ENCODE data around the gene CASKIN2.
"Not testable (repeated sequence)": the region's sequence is repeated elsewhere in the genome, so short reads cannot be mapped to it uniquely, and the experiment has no call there.

The CASKIN2 gene

DNA sequence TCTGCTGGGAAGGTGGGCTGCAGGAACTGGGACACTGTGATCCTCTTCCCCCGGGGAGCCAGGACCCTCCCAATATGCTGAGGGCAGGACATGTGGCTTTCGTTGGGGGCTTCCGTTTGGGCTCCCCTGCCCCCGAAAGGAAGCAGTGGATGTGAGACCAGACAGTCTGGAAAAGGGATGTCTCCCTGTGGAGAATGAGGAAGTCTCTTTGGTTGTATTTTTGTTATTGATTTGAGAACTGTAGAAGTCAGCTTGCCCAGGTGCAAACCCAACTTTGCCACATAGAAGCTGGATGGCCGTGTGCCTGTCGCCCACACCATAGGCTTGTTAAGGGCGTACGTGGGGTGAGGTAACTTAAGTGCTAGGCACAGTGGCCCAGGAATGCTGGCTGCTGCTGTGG lies 28.9 kb upstream of the CASKIN2 start:
- DNase-seq, result no peak

DNA sequence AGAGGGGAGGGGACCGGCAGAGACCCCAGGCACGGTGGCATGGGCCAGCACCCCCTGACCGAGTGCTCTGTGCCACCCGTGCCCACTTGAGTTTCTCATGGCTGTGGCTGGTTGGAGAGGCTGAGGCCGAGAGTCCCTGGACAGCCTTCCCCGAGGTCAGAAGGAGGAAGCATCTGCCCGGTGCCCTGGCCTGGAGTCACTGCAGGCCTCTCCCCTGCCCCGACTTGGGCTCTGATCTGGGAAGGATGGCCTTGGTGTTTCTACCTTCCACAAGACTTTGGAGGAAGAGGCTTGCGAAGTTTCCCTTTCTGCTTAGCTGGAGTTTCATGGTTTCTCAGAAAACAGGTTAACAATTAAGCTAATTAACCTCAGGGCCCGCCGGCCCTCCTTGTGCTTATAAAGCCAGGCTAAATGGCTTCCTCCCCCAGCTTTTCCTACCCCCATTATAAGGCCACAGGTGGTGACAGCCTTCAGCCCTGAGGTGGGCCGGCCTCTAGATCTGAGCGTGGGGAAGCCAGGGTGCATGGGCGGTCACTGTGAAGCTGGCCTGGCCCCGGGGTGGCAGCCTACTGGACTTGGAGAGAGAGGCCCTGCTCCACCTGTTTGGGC lies 27.5 kb upstream of the CASKIN2 start:
- no peak for DNase-seq

DNA sequence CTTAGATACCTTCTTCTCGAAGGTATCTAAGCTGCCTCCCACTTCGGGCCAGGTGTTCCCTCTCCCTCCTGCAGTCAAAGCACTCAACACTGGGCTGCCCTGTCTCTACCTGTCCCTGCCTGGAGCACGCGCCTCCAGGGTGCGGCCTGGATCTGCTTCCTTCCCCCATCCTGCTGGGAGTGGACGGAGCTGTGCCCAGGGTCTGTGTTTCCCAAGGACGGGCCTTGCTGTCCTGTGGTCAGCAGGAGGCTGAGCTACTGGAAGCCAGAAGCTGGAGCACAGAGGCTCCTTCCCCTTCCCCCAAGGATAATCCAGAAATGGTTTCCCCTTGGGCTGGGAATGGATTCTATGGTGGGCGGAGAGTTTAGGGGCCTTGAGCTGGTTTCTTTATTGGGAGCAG lies 26.9 kb upstream of the CASKIN2 start:
- no peak for DNase-seq

DNA sequence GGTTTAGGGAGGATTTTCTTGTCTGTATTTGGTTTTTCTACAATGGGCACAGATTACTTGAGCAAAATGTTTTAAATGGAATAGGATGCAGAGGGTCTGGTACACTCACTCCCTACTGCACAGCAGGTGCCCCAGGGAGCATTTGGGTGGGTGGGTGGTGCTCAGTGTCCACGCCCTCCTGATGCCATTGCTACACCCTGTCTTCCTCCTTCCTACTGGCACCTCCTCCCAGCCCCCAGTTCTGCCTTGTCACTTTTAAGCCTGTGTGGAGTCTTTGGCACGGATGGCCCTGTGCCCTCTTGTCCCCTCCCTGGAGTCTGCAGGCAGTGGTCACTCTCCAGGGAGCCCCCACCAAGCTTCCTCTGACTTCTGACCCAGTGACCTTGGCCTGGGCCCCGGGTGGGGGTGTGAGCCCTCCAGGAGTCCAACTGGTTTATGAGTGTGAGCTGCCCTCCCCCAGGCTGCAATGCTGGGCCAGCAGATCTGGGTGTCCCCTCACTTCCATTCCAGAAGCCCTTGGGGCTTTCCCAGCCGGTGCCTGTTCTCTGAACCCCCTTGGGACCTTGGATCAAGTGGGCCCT lies 25.7 kb upstream of the CASKIN2 start:
- DNase-seq, result no peak

DNA sequence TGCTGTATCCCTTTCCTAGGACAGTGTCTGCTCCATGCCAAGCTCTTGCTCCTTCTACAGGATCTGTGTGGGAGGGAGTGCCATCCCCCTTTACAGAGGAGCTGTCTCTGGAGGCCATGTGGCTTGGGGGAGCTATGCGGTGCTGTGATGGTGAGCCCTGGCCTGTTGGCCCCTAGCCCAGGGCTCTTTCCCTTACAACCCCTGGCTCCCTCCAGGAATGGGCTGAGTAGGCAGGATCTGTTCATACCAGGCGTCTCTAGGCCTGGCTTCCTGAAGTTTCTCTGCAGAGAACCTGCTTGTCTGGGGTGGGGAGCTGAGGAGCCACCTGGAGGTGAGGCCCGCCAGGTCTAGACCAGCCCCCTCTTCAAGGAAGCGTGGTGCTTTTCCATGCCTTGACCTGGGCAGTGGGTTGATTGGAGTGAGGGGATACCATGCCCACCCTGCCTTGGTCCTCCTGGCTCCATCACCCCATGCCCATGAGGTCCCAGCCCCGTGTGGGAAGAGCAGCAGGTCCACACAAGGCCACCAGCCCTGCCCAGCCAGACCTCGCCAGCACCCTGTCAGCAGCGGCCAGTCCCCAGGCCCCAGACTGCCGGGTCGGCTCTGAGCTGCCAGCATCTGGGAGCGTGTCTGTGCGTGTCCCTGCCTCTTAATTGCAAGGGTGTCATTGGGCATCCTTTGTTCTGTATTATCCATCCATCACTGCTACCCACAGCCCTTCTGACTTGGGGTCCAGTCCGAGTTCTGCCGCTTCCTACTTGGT lies 24.8 kb upstream of the CASKIN2 start:
- no peak for DNase-seq

DNA sequence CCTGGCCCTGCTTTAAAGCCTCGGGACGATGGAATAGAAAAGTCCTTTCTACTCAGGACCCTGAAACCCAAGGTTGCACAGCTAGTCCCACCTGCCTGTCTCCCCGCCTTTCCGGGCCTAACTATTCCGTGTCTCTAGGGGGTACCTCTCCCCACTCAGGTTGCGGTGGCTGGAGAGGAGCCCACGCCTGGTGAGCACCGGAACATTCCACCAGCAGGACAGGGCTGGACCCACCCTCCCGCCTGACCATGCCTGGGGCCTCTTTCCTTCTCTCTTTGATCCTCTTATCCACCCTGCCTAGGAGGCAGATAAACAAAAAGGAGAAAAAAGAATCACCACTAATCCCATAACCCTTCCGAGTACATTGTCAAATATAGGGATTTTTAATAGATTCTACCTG lies 21.0 kb upstream of the CASKIN2 start:
- DNase-seq, result no peak

DNA sequence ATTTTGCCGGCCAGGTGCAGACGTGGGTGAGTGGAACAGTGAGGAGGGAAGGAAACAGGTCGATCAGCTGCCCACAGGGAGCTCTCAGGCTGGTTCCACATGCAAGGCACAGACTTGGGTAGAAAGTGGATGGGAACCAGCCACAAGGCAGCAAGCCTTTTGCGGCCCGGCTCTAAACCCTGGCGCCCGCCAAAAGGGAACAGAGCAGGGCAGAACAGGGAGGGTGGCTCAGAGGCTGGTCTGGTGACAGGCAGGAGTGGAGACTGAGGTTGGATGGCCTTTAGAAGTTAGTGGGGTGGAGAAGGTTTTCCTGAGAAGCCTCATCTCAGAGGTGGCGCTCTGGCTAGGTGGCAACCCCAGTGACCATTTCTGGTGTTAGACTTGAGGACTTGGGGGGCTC lies 20.5 kb upstream of the CASKIN2 start:
- no peak for DNase-seq

DNA sequence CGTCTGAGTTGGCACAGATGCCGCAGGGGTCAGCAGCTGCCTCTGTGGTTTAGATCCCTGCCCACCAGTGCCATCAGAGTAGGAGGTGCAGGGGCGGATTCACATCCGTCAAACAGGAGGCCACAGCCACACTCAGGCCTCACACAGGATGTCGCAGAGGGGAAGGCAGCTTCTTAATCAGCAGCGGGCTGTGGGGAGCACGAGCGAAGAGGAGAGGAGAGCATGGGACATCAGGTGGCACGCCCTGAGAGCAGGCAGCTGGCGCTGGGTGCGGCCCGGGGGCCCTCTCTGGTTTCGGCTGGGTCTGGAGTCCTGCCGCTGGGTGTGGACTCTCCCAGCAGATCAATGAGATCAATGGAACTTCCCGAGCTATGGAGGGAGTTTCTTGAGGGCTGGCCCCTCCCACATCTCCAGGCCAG lies 19.8 kb upstream of the CASKIN2 start:
- peak in 2 of 4 experiments; percentile 17 to 24 for DNase-seq

DNA sequence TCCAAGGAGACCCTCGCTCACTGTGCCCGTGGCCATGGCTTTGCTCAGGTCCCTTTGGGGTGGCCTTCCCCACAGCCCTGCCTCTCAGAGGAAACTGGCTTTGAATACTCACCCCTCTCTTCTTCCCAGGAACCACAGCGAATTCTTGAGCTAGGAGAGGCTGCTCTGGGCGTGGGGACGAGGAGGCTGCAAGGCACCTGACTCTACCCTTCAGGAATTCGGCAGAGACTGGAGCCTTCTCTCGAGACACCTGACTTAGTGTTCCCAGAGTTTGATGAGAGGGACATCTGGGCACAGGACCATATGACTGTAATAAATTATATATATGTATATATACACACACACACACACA lies 16.4 kb upstream of the CASKIN2 start:
- no peak for DNase-seq

DNA sequence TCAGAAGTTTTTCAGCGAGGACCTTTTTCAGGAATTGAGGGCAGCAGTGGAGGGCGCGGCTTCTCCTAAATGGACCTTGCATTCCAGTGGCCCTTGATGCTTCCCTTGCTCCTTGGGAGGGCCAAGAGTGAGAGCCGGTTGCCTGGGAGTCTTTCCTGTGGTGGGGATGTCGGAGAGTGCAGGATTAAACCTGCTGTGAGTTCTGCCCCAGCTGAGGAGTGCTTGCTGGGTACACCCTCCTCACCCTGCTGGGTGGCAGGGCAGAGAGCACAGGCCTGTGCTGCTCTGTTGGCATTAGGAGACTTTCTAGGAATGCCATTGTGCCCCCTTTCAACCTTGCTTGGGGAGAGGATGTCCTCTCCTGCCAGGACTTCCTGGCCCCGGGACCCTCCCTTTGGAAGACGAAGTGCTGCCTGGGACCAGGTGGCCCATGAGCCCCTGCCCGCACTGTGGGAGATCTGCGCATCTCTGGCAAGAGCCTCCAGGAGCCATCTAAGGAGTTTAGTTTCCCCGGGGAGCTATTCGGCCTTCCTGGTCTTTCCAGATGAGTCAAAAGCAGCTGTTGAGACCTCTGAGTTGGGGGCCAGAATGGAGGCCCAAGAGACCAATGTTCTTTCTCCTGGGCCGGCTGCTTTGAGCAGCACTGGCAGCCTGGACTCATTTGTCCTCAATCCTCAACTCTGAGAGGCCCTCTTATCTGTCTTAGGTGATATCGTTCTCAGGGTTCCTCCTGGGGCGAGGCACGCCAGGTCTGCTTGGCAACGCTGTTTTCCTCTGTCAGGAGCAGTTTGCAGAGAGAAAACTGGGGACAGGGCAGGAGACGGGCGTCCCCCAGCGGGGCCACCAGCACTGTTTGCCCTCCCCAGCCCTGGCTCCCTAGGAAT lies 15.7 kb upstream of the CASKIN2 start:
- DNase-seq, result no peak

DNA sequence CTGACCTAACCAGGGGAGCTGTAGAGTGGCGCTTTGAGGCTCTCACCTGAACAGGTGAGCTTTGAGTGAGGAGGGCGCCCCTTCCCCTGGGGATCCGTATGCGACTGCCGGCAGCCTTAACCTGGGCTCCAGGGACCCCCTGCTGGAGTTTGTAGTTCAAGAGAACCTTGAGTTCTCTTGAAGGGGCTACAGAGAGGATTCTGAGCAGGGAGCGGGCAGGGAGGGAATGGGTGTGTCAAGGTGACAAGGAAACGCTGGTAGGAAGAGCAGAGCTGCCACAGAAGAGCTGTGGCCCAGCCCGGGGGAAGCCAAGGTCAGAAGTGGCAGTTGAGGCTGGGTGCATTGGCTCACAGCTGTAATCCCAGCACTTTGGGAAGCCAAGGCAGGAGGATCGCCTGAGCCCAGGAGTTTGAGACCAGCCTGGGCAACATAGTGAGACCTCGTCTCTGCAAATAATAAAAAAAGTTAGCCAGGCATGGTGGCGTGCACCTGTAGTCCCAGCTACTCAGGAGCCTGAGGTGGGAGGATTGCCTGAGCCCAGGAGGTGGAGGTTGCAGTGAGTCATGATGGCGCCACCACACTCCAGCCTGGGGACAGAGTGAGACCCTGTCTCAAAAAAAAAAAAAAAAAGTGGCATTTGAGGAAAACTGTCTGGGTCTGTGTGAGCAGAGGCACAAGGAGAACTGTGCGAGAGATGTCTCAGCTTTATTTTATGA lies 11.4 kb upstream of the CASKIN2 start:
- no peak for DNase-seq

DNA sequence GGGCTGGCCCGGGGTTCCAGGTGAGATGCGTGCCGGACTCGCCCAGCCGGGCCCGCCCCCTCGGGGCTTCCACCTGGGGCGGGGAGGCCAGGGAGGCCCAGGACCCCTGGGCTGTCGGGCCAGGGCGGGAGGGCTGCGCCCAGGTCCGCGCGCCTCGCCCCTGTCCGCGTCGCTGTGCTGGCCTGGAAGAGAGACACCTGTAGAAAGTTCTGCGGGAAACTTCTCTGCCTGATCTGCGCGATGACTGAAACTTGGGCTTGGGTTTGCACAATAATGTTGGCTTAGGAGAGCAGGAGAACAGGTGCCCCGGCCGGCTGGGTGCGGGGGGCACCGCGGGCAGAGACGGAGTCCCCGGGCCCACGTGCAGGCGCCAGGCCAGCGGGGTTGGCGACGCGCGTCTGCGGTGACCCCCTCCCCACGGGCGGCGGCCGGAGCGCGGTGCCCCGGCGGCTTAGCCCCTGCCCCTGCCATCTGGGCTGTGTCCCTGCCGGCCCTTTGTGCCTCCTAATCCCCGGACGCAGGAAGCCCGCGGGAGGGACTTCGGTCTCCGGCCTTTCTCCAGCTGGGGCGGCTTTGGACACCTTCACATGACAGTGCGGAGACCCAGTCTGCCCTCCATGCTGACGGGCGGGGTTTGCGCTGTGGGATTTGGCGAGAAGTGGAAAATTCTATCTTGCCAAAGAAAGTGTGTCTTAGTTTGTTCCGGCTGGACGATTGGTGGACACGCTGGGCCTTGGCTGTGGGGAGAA lies 10.6 kb upstream of the CASKIN2 start:
- DNase-seq, result no peak

DNA sequence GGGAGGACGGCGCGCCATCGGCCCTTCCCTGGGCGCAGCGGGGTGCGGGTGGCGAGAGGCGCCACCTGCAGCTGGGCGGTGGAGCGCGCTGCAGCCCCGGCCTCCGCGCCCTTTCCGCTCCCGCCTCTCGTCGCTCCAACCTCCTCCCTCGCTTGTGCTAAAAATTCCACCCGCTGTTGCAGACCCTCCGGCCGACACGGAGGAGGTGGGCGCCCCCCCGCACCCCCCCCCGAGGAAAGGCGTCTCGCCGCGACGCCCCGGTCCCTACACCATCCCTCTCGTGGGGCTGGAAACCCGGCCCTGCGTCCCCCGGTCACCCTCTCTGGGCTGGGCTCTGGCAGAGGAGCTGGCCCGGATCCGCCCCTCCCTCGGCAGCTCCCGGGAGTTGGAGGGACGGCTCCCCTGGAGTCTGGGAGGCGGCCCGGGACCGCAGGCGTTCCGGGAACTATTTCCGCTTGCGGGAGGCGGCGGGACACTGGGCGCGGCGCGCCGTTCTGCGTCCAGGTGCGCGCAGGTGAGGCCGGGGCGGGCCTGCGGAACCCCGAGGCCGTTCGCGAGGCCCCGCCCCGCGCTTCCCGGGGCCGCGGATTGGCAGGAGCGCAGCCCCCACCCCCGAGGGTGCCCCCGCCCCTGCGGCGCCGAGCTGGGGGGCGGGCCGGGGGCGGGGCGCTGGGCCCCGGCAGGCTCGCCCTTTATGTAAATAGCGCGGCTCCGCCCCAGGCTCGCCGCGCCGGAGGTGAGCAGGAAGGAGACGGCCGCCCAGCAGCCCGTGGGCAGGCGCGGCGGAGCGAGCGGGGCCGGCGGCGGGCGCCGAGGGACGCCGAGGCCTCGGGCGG lies 9.9 kb upstream of the CASKIN2 start, which contains the start of gene LLGL2:
Gene LLGL2, plus strand, starts transcription at position 728 of the 836 bp plus-strand sequence. CDS start 17,730 bp downstream, outside the sequence.
- peak; percentile 28 to 86 (median 60) for DNase-seq

DNA sequence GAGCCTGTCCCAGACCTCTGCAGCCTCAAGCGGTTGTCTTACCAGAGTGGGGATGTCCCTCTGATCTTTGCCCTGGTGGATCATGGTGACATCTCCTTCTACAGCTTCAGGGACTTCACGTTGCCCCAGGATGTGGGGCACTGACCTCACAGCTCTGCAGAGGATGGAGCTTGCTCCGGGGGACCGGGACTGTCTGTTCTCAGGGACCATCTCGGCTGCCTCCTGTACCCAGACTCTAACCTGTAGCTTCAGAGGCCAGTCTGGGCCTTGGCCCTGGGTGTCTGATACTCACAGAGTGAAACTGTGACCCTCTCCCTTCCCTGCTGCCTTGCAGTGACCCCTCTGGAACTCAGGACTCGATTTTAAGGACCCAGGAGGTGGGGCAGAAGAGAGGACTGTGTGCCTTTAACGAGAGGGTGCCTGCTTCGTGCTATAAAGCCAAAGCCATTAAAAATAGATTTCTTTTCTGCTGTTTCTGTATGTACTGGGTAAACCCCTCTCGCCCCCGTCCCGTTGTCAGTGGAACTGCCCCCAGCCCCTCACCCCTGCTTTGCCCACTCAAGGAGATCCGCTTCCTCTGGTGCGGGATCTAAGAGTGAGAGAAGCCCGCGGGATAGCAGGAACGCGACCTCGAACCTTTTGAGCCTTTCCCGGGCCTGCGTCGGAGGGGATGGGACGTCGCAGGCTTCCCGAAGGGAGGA lies 9.1 kb upstream of the CASKIN2 start:
- DNase-seq, result no peak

DNA sequence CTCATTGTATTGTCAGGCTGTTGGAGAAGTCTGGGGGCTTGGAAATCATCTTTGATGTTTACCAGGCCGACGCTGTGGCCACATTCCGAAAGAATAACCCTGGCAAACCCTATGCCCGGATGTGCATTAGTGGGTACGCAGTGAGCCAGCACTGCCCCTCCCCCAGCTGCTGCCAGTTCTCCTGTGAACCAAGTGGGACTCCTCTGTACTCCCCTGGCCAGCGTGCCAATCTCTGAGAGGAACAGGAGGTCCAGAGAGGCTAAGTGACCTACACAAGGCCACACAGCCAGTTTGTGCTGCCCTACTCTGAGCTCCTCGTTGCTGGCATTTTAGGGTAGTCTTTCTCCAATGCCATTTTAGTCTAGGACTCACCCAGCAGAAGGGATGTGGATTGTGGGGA lies 8.3 kb upstream of the CASKIN2 start:
- no peak for DNase-seq

DNA sequence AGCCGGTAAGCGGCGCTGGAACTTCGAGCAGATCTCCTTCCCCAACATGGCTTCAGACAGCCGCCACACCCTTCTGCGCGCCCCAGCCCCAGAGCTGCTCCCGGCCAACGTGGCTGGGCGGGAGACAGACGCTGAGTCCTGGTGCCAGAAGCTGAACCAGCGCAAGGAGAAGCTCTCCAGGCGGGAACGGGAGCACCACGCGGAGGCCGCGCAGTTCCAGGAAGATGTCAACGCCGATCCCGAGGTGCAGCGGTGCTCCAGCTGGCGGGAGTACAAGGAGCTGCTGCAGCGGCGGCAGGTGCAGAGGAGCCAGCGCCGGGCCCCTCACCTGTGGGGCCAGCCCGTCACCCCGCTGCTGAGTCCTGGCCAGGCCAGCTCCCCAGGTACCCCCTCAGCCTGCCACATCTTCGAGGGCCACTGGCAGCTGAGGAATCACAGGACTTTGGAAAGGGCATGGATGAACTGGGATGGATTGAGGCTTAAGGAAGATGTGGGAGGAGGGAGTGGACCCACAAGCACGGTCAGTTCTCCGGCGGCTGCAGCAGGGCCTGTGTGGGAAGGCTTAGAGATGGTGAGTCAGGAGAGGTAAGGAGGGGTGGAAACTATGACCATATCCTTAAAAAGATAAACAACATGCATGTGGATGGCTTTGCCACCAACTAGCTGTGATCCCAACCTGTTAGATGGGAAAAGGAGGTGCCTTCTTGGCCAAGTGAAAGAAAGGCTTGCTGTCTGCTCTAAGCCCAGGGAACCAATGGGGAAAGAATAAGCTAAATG lies 6.8 kb upstream of the CASKIN2 start:
- DNase-seq, result no peak

DNA sequence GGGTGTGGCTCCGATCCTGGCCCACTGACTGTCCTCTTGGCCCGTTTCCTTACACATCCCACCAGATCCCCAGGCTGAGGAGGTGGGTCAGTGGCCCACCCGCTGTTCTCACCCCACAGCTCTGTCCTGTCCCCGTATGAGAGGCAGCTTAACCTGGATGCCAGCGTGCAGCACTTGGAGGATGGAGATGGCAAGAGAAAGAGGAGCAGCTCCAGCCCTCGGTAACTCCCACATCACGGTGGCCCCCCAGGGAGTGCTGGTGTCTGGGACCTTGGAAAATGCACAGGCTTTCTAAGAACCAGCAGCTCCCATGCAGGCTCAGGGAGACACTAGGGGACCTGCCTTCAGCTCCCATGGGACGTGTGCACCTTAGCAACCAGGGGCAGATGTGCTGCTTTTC lies 6.0 kb upstream of the CASKIN2 start:
- no peak for DNase-seq

DNA sequence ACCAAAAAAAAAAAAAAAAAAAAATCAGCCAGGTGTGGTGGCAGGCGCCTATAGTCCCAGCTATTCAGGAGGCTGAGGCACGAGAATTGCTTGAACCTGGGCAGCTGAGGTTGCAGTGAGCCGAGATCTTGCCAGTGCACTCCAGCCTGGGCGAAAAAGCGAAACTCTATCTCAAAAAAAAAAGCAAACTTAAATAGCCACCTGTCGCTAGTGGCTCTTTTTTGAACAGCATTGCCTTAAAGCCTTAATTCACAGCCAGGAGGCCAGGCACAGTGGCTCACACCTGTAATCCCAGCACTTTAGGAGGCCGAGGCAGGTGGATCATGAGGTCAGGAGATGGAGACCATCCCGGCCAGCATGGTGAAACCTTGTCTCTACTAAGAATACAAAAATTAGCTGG lies 5.1 kb upstream of the CASKIN2 start:
- DNase-seq, result not testable (repeated sequence)

DNA sequence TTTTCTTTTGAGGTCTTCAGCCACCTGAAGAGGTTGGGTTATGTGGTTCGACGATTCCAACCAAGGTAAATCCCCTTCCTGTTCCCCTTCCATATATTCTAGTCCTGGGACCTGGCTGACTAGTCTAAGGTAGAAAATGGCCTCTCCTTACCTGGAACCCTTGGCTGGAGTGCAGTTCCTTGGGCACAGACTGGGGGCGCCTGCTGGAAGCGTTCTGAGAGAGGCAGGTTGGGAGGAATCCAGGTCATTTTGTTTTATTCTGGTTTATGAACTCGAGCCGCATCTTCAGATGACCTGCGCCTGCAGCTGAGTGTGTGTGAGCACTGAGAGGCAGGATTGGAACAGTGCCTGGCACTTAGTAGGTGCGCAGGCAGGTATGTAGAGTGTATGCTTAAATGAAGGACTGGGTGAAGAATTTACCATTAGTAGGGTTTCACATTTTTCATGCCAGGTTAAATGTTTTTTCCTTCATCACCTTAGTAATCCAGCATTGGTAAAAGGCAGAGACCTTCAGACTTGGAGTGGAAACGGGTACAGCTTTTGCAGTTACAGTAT lies 3.7 kb upstream of the CASKIN2 start:
- DNase-seq, result no peak
